NCI-H446 treated with DMSO at 0.1 percent for 48 hours (cell line): ENCODE data around the gene B4GALNT4.
"Not testable (repeated sequence)": the region's sequence is repeated elsewhere in the genome, so short reads cannot be mapped to it uniquely, and the experiment has no call there.

Experiments
- DNase-seq: peaks from one replicate; lab custom pipeline; 2025; lab: John Stamatoyannopoulos, UW

Gene B4GALNT4

DNA sequence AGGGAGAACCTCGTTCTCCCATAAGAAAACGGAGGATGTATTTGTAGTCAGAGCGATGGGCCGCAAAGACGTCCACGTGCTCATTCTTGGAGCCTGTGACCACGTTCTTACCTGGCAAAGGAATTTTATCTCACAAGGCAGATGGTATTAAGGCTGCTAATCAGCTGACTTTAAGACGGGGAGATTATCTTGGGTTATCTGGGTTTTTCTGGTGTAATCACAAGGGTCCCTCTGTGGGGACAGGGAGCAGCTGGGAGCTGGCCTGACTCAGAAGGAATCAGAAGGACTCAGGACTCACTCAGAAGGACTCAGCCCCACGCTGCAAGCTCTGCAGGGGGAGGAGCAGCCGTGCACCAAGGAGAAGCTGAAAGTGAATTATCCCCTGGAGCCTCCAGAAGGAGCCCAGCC lies 53.0 kb downstream of the B4GALNT4 start:
- DNase-seq, result no peak

GRCh38 chr11:424232-424631 lies 54.9 kb downstream of the B4GALNT4 start:
- DNase-seq, result no peak

DNA sequence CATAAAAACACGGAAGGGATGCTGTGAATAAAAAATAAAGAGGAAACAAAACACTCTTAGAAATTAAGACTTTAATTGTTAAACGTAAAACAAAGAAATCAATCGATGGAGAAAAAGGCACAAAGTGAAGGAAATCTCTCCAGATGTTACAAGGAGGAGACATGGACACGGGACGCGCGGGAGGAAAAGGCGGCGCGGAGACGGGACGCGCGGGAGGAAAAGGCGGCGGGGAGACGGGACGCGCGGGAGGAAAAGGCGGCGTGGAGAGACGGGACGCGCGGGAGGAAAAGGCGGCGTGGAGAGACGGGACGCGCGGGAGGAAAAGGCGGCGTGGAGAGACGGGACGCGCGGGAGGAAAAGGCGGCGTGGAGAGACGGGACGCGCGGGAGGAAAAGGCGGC lies 55.5 kb downstream of the B4GALNT4 start:
- DNase-seq, result not testable (repeated sequence)

GRCh38 chr11:425301-425700 lies 56.0 kb downstream of the B4GALNT4 start:
- no peak for DNase-seq

- no peak for DNase-seq
Observed at GRCh38 chr11:426851-427250, 57.6 kb downstream of the B4GALNT4 start.

DNA sequence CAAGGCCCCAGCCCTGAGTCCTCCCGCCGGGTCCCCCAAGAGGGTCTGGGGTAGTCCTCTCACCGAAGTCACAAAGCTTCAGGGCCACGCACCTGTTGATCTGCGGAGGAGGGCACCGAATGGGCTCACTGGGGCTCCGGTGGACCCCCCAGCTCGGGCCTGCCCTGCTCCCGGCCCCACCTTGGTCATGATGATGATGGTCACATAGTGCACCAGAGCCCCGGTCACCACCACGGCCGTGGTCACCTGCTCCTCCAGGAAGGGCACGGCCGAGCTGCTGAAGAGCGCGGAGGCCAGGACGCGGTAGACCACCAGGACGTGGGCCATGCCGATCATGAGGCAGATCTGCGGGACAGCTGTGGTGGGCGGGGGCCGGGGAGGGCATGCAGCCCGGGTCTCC lies 59.0 kb downstream of the B4GALNT4 start:
- no peak for DNase-seq

DNA sequence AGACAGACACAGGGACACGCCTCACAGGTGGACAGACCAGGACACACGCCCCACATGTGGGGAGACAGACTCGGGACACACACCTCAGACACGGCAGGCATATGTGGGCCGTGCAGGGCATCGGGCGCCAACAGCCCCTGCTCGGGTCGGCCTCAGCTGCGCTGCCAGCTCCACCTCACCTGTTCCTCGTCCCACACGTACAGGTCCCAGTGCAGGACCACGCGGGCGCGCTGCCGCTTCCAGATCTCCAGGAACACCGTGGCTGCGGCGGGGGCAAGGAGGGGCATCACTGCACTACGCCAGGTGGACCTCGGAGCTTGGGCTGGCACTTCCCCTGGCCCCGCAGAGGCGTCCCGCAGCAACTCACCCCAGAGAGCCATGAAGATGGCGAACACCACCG lies 60.1 kb downstream of the B4GALNT4 start:
- no peak for DNase-seq

- DNase-seq, result no peak
Observed at GRCh38 chr11:429931-430456, 60.7 kb downstream of the B4GALNT4 start.
